HL-60/S4 (cell line): ENCODE data around the gene MAGI1.
"Not testable (repeated sequence)": the region's sequence is repeated elsewhere in the genome, so short reads cannot be mapped to it uniquely, and the experiment has no call there.

Source experiments
- in situ Hi-C: fragments of 300-500 bp; cut with MboI; formaldehyde crosslinking; loops from 2 replicates; pipeline ENCODE4 v1.14.3; 2022; ENCODE audit warnings: low sequenced_read_pairs

The MAGI1 gene

GRCh38 chr3:65614585-65614984, 424.1 kb downstream of the MAGI1 start:
- in situ Hi-C loops: no loop called here

GRCh38 chr3:65607965-65608460, 430.7 kb downstream of the MAGI1 start:
- in situ Hi-C loops: not testable (repeated sequence)

GRCh38 chr3:65607101-65607500, 431.6 kb downstream of the MAGI1 start:
- in situ Hi-C loops: no loop called here

GRCh38 chr3:65605876-65606432, 432.8 kb downstream of the MAGI1 start:
- in situ Hi-C loops: no loop called here

- in situ Hi-C loops: no loop called here
These were observed 433.7 kb downstream of the MAGI1 start for GRCh38 chr3:65604863-65605526.

- in situ Hi-C loops: no loop called here
These were observed 435.1 kb downstream of the MAGI1 start for GRCh38 chr3:65603631-65604030.

GRCh38 chr3:65600888-65601287, 437.8 kb downstream of the MAGI1 start:
- in situ Hi-C loops: no loop called here

GRCh38 chr3:65597952-65598413, 440.7 kb downstream of the MAGI1 start:
- in situ Hi-C loops: no loop called here

GRCh38 chr3:65597226-65597951, 441.3 kb downstream of the MAGI1 start:
- in situ Hi-C loops: no loop called here

GRCh38 chr3:65596571-65597225, 442.0 kb downstream of the MAGI1 start:
- in situ Hi-C loops: no loop called here

- in situ Hi-C loops: no loop called here
These were observed 442.8 kb downstream of the MAGI1 start for GRCh38 chr3:65596029-65596300.

- in situ Hi-C loops: no loop called here
These were observed 443.3 kb downstream of the MAGI1 start for GRCh38 chr3:65595222-65596028.

GRCh38 chr3:65593780-65594752, 444.7 kb downstream of the MAGI1 start:
- in situ Hi-C loops: no loop called here

GRCh38 chr3:65591313-65591712, 447.4 kb downstream of the MAGI1 start:
- in situ Hi-C loops: no loop called here

- in situ Hi-C loops: no loop called here
These were observed 449.8 kb downstream of the MAGI1 start for GRCh38 chr3:65588884-65589283.

GRCh38 chr3:65587650-65588439, 450.9 kb downstream of the MAGI1 start:
- in situ Hi-C loops: no loop called here

- in situ Hi-C loops: no loop called here
These were observed 453.8 kb downstream of the MAGI1 start for GRCh38 chr3:65584913-65585312.

- in situ Hi-C loops: no loop called here
These were observed 454.7 kb downstream of the MAGI1 start for GRCh38 chr3:65584002-65584401.

GRCh38 chr3:65583188-65583587, 455.5 kb downstream of the MAGI1 start:
- in situ Hi-C loops: no loop called here
